ENCODE results near the gene ANK2. TPM values are rescaled to one million over a fixed set of nuclear protein-coding genes. Genes with fewer than 3 reads are reported as not detected.

Gene ANK2
- polyA plus RNA-seq, 1 donor (not counting 4 experiments of a cell fraction or from before 2014, with no cell fraction given): 0.22 TPM

- FAIRE-seq (no peak), DNase-seq (ENCODE audit: low read depth, low spot score) (no peak)
- TF ChIP-seq EZH2 (IDR thresholded peaks at IDR 0.05; ENCODE audit: low read length): no peak
- no peak for TF ChIP-seq CTCF (optimal IDR thresholded peaks at IDR 0.05 in 1 of 3, IDR thresholded peaks at IDR 0.05 in 1 of 3, conservative IDR thresholded peaks at IDR 0.05 in 1 of 3; ENCODE audit: extremely low read depth in 1 of 3, insufficient read depth in 2 of 3, low read length in 3 of 3)
Measured at GRCh38 chr4:113086172-113086695, 36.8 kb downstream of the ANK2 start.

DNA sequence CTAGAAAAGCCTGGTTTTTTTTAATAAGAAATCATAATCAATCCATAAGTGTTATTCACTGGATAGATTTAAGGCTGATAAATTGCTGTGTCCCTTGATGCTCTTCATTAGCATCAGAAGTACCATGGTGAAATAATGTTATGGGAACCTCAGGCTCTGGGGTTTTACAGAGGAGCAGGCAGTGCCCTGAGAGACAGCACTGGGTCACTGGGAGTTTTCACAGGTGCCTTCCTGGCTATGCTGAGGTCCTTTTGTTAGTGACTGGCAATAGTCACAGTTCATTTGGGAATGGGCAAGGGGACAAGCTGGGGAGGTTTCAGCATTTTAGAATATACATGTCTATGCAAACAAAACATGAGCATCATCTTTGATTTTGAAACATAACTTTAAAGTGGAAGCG is 38.6 kb downstream of the ANK2 start:
- no peak for FAIRE-seq
- no peaks in the 10 kb centered on the region for H3K36me3 ChIP-seq (ENCODE audit: control insufficient read depth in 2 of 2, extremely low read depth in 1 of 2, insufficient read depth in 2 of 2, low read length in 2 of 2)
- no peaks in the 10 kb centered on the region for H4K20me1 ChIP-seq (ENCODE audit: control insufficient read depth, extremely low read depth, insufficient read depth, low read length)

More at GRCh38 chr4:113086172-113086695, 36.8 kb downstream of the ANK2 start:
- no peaks in the 10 kb centered on the region for H3K36me3 ChIP-seq (ENCODE audit: control insufficient read depth in 2 of 2, extremely low read depth in 1 of 2, insufficient read depth in 2 of 2, low read length in 2 of 2)
- dilution Hi-C loops (cut with MboI; ENCODE audit: extremely low pct_ligation_motif_present, low sequenced_read_pairs): no loop called here
- no peaks in the 10 kb centered on the region for H3K9me3 ChIP-seq (ENCODE audit: control insufficient read depth, low read depth, low read length)
- no peak overlapping the region for H3K27ac ChIP-seq (ENCODE audit: control insufficient read depth, insufficient read depth, low read length)
- H3K27me3 ChIP-seq (ENCODE audit: control insufficient read depth, extremely low read depth, insufficient read depth, low read length): no peaks in the 10 kb centered on the region
- no peak overlapping the region for H3K4me2 ChIP-seq (ENCODE audit: control insufficient read depth, extremely low read depth, insufficient read depth, low read depth, low read length)
- H4K20me1 ChIP-seq (ENCODE audit: control insufficient read depth, extremely low read depth, insufficient read depth, low read length): no peaks in the 10 kb centered on the region
- H3K9me1 ChIP-seq (ENCODE audit: control insufficient read depth, extremely low read depth, insufficient read depth, low read length): no peaks in the 10 kb centered on the region
- no peaks in the 10 kb centered on the region for H3K79me2 ChIP-seq (ENCODE audit: control insufficient read depth, insufficient read depth, low read length)
- H3K9ac ChIP-seq (ENCODE audit: control insufficient read depth, extremely low read depth, insufficient read depth, low read length): no peak overlapping the region
- H2AFZ ChIP-seq (ENCODE audit: control insufficient read depth, low read length): no peak overlapping the region
- no peaks in the 10 kb centered on the region for H3K4me1 ChIP-seq (ENCODE audit: control insufficient read depth, extremely low read depth, insufficient read depth, low read length)
- H3K4me3 ChIP-seq (ENCODE audit: control insufficient read depth in 2 of 3, extremely low read depth in 1 of 3, insufficient read depth in 2 of 3, low read depth in 1 of 3, low read length in 3 of 3): no peak overlapping the region

More for the DNA sequence above, 38.6 kb downstream of the ANK2 start:
- no peak for TF ChIP-seq EZH2 (IDR thresholded peaks at IDR 0.05; ENCODE audit: low read length)
- no peak for TF ChIP-seq CTCF (optimal IDR thresholded peaks at IDR 0.05 in 1 of 3, IDR thresholded peaks at IDR 0.05 in 1 of 3, conservative IDR thresholded peaks at IDR 0.05 in 1 of 3; ENCODE audit: extremely low read depth in 1 of 3, insufficient read depth in 2 of 3, low read length in 3 of 3)
- H3K4me2 ChIP-seq (ENCODE audit: control insufficient read depth, extremely low read depth, insufficient read depth, low read depth, low read length): no peak overlapping the region
- H3K9me1 ChIP-seq (ENCODE audit: control insufficient read depth, extremely low read depth, insufficient read depth, low read length): no peaks in the 10 kb centered on the region
- H3K9ac ChIP-seq (ENCODE audit: control insufficient read depth, extremely low read depth, insufficient read depth, low read length): no peak overlapping the region
- no peak overlapping the region for H2AFZ ChIP-seq (ENCODE audit: control insufficient read depth, low read length)
- H3K27ac ChIP-seq (ENCODE audit: control insufficient read depth, insufficient read depth, low read length): no peak overlapping the region
- H3K4me3 ChIP-seq (ENCODE audit: control insufficient read depth in 2 of 3, extremely low read depth in 1 of 3, insufficient read depth in 2 of 3, low read depth in 1 of 3, low read length in 3 of 3): no peak overlapping the region
- no peaks in the 10 kb centered on the region for H3K79me2 ChIP-seq (ENCODE audit: control insufficient read depth, insufficient read depth, low read length)
- no peaks in the 10 kb centered on the region for H3K4me1 ChIP-seq (ENCODE audit: control insufficient read depth, extremely low read depth, insufficient read depth, low read length)
- DNase-seq (ENCODE audit: low read depth, low spot score): no peak
- H3K27me3 ChIP-seq (ENCODE audit: control insufficient read depth, extremely low read depth, insufficient read depth, low read length): no peaks in the 10 kb centered on the region
- dilution Hi-C loops (cut with MboI; ENCODE audit: extremely low pct_ligation_motif_present, low sequenced_read_pairs): no loop called here
- no peaks in the 10 kb centered on the region for H3K9me3 ChIP-seq (ENCODE audit: control insufficient read depth, low read depth, low read length)
